GM23248 (cell line): ENCODE data around the gene LARP4B. TPM values are rescaled to one million over a fixed set of nuclear protein-coding genes. Genes with fewer than 3 reads are reported as not detected.
A peak's percentile ranks its signal among the peaks of the same experiment; 100 is the strongest.

ENCODE experiments used
- DNase-seq: peaks from one replicate; pipeline ENCODE4 v3.0.0-alpha.2; 2015
- H2AFZ ChIP-seq: fragments of 200-600 bp; sonication (generic); 2 replicates; pipeline ENCODE4 v1.6.1; 2016; ENCODE audit warnings: antibody characterized with exemption
- H3F3A ChIP-seq: fragments of 200-600 bp; sonication (generic); 2 replicates; pipeline ENCODE4 v1.6.1; 2016; ENCODE audit warnings: mild to moderate bottlenecking, antibody characterized with exemption, mixed run types; ENCODE audit not compliant: insufficient read depth
- H3K27ac ChIP-seq: fragments of 200-600 bp; sonication (generic); 2 replicates; pipeline ENCODE4 v1.5.1; 2016; ENCODE audit warnings: mild to moderate bottlenecking
- H3K27me3 ChIP-seq: fragments of 200-600 bp; sonication (generic); replicated peaks from 2 replicates; pipeline ENCODE4 v1.6.1; 2016; ENCODE audit warnings: mild to moderate bottlenecking; ENCODE audit not compliant: insufficient read depth
- H3K36me3 ChIP-seq: fragments of 200-600 bp; sonication (generic); 2 replicates; pipeline ENCODE4 v1.6.1; 2016; ENCODE audit warnings: low read depth, mild to moderate bottlenecking
- H3K4me1 ChIP-seq: fragments of 200-600 bp; sonication (generic); 2 replicates; pipeline ENCODE4 v1.6.1; 2016; ENCODE audit warnings: mild to moderate bottlenecking; ENCODE audit not compliant: insufficient read depth
- H3K4me2 ChIP-seq: fragments of 200-600 bp; sonication (generic); one replicate; pipeline ENCODE4 v1.6.1; 2016; ENCODE audit warnings: mild to moderate bottlenecking; ENCODE audit not compliant: unreplicated experiment
- H3K4me3 ChIP-seq: fragments of 200-600 bp; sonication (generic); 2 replicates; pipeline ENCODE4 v1.5.1; 2016; ENCODE audit warnings: mild to moderate bottlenecking
- H3K79me2 ChIP-seq: fragments of 200-600 bp; sonication (generic); 2 replicates; pipeline ENCODE4 v1.6.1; 2016; ENCODE audit warnings: mild to moderate bottlenecking; ENCODE audit not compliant: insufficient read depth
- H3K9ac ChIP-seq: fragments of 200-600 bp; sonication (generic); 2 replicates; pipeline ENCODE4 v1.6.1; 2016; ENCODE audit warnings: mild to moderate bottlenecking
- H3K9me2 ChIP-seq: fragments of 200-600 bp; sonication (generic); 2 replicates; pipeline ENCODE4 v1.6.1; 2016; ENCODE audit warnings: mixed run types, mild to moderate bottlenecking, moderate library complexity; ENCODE audit not compliant: insufficient read depth
- H3K9me3 ChIP-seq: fragments of 200-600 bp; sonication (generic); one replicate; pipeline ENCODE4 v1.6.1; 2017; ENCODE audit warnings: low read depth
- H4K20me1 ChIP-seq: fragments of 200-600 bp; sonication (generic); 2 replicates; pipeline ENCODE4 v1.6.0; 2016; ENCODE audit not compliant: insufficient read depth
- EZH2 ChIP-seq: fragments of 200-600 bp; sonication (generic); IDR thresholded peaks from 2 replicates; pipeline ENCODE4 v1.6.1; 2018; ENCODE audit warnings: antibody characterized with exemption, mild to moderate bottlenecking; ENCODE audit not compliant: insufficient read depth, poor library complexity, severe bottlenecking
- EZH2phosphoT487 ChIP-seq: fragments of 200-600 bp; sonication (generic); IDR thresholded peaks from 2 replicates; pipeline ENCODE4 v1.6.1; 2018; ENCODE audit warnings: antibody characterized with exemption, moderate library complexity, mild to moderate bottlenecking, low read depth; ENCODE audit not compliant: insufficient read depth
- WGBS, 2 experiments: methylation state at CpG; one replicate each; pipeline ENCODE4 v1.1.6; 2015 to 2017; ENCODE audit warnings: low lambda C conversion rate in 2 of 2, low coverage in 1 of 2; ENCODE audit errors: missing lambda C conversion rate in 2 of 2; 5-methylcytosine and 5-hydroxymethylcytosine counted together
- in situ Hi-C: fragments of 300-500 bp; cut with MboI; formaldehyde crosslinking; loops from 2 replicates; pipeline ENCODE4 v1.15.0; 2020
- polyA plus RNA-seq: library from polyadenylated mRNA; unstranded; fragments of >200 nt; fragmentation: Nextera tagmentation; extraction: Ambion mirVana; gene quantifications from 2 replicates; pipeline ENCODE4 v1.2.1, GENCODE V29; 2016
- total RNA-seq: library from RNA; depleted of rRNA; stranded (reverse); fragments of >200 nt; shearing (Covaris generic); gene quantifications from 2 replicates; pipeline ENCODE4 v1.2.3, GENCODE V29; 2014

LARP4B gene
- total and polyA plus RNA-seq, 2 experiments from 2014 or later, result 20.7 to 30.8 TPM

GRCh38 chr10:898141-898540 is 33.4 kb downstream of the LARP4B start:
- H3K4me2 ChIP-seq, result no peak overlapping the region
- peaks cover 11% of the 10 kb centered on the region; the same call in 1 of the 2 replicates for H3F3A ChIP-seq
- H2AFZ ChIP-seq, result no peak overlapping the region
- no peaks in the 10 kb centered on the region for H3K36me3 ChIP-seq
- no peak overlapping the region for H3K27ac ChIP-seq
- H3K4me1 ChIP-seq, result no peaks in the 10 kb centered on the region
- no peaks in the 10 kb centered on the region for H3K27me3 ChIP-seq
- H3K4me3 ChIP-seq, result no peak overlapping the region
- in situ Hi-C loops, result no loop called here
- 97 to 100% methylated on average over 2 of the region's 2 CpGs for WGBS, 2 experiments
- H4K20me1 ChIP-seq, result peaks cover 23% of the 10 kb centered on the region
- TF ChIP-seq EZH2 (no peak), EZH2phosphoT487 (no peak)
- H3K9me3 ChIP-seq, result no peaks in the 10 kb centered on the region
- no peak for DNase-seq
- no peaks in the 10 kb centered on the region for H3K9me2 ChIP-seq
- H3K79me2 ChIP-seq, result peaks cover 99% of the 10 kb centered on the region
- no peak overlapping the region for H3K9ac ChIP-seq

DNA sequence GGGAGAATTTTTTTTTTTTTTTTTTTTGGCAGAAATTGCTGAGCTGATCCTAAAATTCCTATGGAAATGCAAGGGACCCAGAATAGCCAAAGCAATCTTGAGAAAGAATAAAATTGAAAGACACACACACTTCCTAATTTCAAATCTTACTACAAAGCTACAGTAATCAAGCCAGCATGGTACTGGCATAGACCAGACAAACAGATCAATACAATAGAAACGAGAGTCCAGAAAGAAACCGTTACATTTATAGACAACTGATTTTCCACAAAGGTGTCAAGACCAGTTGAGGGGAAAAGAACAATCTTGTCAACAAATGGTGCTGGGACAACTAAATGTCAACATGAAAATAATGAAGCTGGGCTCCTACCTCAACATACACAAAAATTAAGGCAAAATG is 34.5 kb downstream of the LARP4B start:
- WGBS, 2 experiments, result 93 to 96% methylated on average over 2 of the region's 2 CpGs
- DNase-seq, result no peak

DNA sequence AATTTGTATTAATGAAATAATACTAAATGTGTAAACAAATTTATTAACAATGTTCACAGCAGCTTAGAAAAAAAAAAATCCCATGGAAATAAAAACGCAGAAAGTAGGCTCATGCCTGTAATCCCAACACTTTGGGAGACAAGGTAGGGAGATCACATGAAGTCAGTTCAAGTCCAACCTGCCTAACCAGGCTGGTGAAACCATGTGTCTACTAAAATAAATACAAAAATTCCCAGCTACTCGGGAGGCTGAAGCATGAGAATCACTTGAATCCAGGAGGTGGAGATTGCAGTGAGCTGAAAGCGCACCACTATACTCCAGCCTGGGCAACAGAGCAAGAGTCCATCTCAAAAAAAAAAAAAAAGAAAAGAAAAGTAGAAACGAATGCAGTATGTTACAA is 36.2 kb downstream of the LARP4B start:
- H3K27ac ChIP-seq, result no peak overlapping the region
- H3K4me3 ChIP-seq, result no peak overlapping the region
- H3K36me3 ChIP-seq, result 0 out of 2 replicates have a peak, but pooled peaks cover under 1% of the 10 kb centered on the region
- no peaks in the 10 kb centered on the region for H3K27me3 ChIP-seq
- no peak for DNase-seq
- no peaks in the 10 kb centered on the region for H3K9me3 ChIP-seq
- H2AFZ ChIP-seq, result no peak overlapping the region
- no peaks in the 10 kb centered on the region for H3K9me2 ChIP-seq
- H3K79me2 ChIP-seq, result peaks cover 99% of the 10 kb centered on the region
- H3K4me1 ChIP-seq, result no peaks in the 10 kb centered on the region
- 78 to 85% methylated on average over 4 of the region's 4 CpGs for WGBS, 2 experiments
- peaks cover 4% of the 10 kb centered on the region; the same call in 1 of the 2 replicates for H3F3A ChIP-seq
- no peak overlapping the region for H3K4me2 ChIP-seq
- TF ChIP-seq EZH2 (no peak), EZH2phosphoT487 (no peak)
- in situ Hi-C loops, result no loop called here
- peaks cover 23% of the 10 kb centered on the region for H4K20me1 ChIP-seq
- H3K9ac ChIP-seq, result no peak overlapping the region

More for the DNA sequence above, 34.5 kb downstream of the LARP4B start:
- Histone ChIP-seq H3K9me2 (no peaks in the 10 kb centered on the region), H3K4me1 (no peaks in the 10 kb centered on the region), H3K27me3 (no peaks in the 10 kb centered on the region), H3K27ac (no peak overlapping the region), H3K9me3 (no peaks in the 10 kb centered on the region), H3K79me2 (peaks cover 99% of the 10 kb centered on the region), H3K4me3 (no peak overlapping the region), H4K20me1 (peaks cover 23% of the 10 kb centered on the region), H3K9ac (no peak overlapping the region), H3K4me2 (no peak overlapping the region), H3K36me3 (no peaks in the 10 kb centered on the region), H2AFZ (no peak overlapping the region), H3F3A (peaks cover 11% of the 10 kb centered on the region; the same call in 1 of the 2 replicates)
- no peak for TF ChIP-seq EZH2
- in situ Hi-C loops, result no loop called here

DNA sequence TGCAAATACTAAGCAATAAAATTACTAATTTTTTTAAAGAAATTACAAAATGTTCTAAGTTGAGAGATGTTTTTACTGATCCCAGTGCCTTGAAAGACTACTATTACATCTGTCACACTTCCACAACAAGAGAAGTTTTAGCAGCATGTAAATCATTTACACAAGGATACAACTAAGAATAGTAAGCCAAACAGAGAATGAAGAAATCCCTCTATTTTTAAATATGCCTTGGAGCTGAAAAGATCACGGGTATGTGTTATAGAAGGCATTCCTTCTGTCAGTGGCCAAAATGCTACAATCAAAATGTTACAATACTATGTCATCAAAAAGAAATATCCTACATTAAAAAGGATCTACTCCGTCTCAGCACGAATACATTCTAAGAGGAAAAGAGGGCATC is 52.6 kb downstream of the LARP4B start:
- Histone ChIP-seq H3K36me3 (peaks cover 7% of the 10 kb centered on the region; the same call in 1 of the 2 replicates), H4K20me1 (no peaks in the 10 kb centered on the region)

More for the DNA sequence above, 52.6 kb downstream of the LARP4B start:
- H2AFZ ChIP-seq, result no peak overlapping the region
- 0 out of 2 replicates have a peak, but pooled peaks cover 15% of the 10 kb centered on the region for H3K4me1 ChIP-seq
- H3F3A ChIP-seq, result peaks cover 7% of the 10 kb centered on the region
- peak overlapping the region; percentile 39 for H3K27ac ChIP-seq
- H3K79me2 ChIP-seq, result peaks cover 98% of the 10 kb centered on the region
- H3K27me3 ChIP-seq, result no peaks in the 10 kb centered on the region
- no peak for DNase-seq
- WGBS, 2 experiments, result 38 to 54% methylated on average over 3 of the region's 3 CpGs
- no peak overlapping the region for H3K4me2 ChIP-seq
- H3K4me3 ChIP-seq, result no peak overlapping the region
- TF ChIP-seq EZH2phosphoT487, result no peak
- no peak for TF ChIP-seq EZH2
- peak overlapping the region; percentile 7; the same call in 1 of the 2 replicates for H3K9ac ChIP-seq
- no peaks in the 10 kb centered on the region for H3K9me2 ChIP-seq
- in situ Hi-C loops, result no loop called here
- H3K9me3 ChIP-seq, result no peaks in the 10 kb centered on the region
